ENCODE results near the gene CIC. TPM values are rescaled to one million over a fixed set of nuclear protein-coding genes. Genes with fewer than 3 reads are reported as not detected.

CIC gene
- total RNA-seq, 1 experiment from 2014 or later: 54.0 TPM

DNA sequence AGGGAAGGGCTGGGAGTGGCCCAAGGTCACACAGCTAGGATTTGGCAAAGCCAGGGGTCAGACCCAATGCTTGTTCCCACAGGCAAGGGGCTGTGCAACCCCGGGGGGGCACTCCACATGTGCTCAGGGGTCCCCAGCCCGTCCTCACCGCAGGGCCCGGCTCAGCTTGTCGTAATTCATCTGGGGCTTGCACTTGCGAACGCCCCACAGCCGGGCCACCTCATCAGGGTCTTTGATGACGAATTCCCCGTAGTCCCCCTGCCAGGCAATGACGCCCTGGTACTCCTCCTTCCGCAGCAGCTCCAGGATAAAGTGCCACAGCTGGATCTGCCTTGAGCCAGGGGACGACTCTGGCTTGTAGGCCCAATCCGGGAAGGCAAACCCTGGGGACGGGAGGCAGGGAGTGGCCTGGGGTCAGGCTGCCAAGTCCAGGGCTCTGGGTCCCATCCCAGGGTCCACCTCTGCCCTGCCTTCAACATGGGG, 18.8 kb upstream of the CIC start:
- H3K27ac Mint-ChIP-seq: no peak overlapping the region
- peak overlapping the region in 1 of 2 experiments; percentile 39; a peak in 1 of 5 replicates for H3K4me3 Mint-ChIP-seq
- Histone ChIP-seq H3K23ac (ENCODE audit: insufficient read length, low read depth, low read length) (no peak overlapping the region), H4K20me1 (ENCODE audit: control insufficient read depth, insufficient read depth, insufficient read length) (no peaks in the 10 kb centered on the region), H3K14ac (ENCODE audit: insufficient read depth, low read length) (no peak overlapping the region), H2AFZ (ENCODE audit: low read length) (no peak overlapping the region), H2BK5ac (ENCODE audit: insufficient read length, low read length) (no peak overlapping the region), H4K8ac (replicated peaks; ENCODE audit: insufficient read length, low read depth, low read length) (no peak overlapping the region), H3T11ph (ENCODE audit: low read length) (no peak overlapping the region), H3K56ac (ENCODE audit: insufficient read length, low read depth, low read length) (no peak overlapping the region), H3K23me2 (ENCODE audit: insufficient read length, low read depth, low read length, poor library complexity, severe bottlenecking) (peaks cover 6% of the 10 kb centered on the region), H3K18ac (ENCODE audit: insufficient read length, low read depth, low read length) (no peak overlapping the region), H3K79me1 (ENCODE audit: insufficient read depth, low read depth, low read length, poor library complexity, severe bottlenecking) (no peaks in the 10 kb centered on the region), H4K91ac (ENCODE audit: insufficient read length, low read depth, low read length) (no peak overlapping the region), H3K9me3 (ENCODE audit: control insufficient read depth, low read depth, low read length) (no peaks in the 10 kb centered on the region), H3K4ac (ENCODE audit: low read depth, low read length) (no peak overlapping the region), H3K4me2 (ENCODE audit: insufficient read depth, insufficient read length, low read length) (no peak overlapping the region), H4K5ac (ENCODE audit: insufficient read length, low read depth, low read length) (no peak overlapping the region), H3K9ac (ENCODE audit: extremely low read depth, insufficient read length, low read length) (no peak overlapping the region), H2BK120ac (ENCODE audit: low read depth, low read length, poor library complexity, severe bottlenecking) (no peak overlapping the region), H3K4me1 (ENCODE audit: insufficient read depth, low read length) (peaks cover 6% of the 10 kb centered on the region; the same call in 1 of the 2 replicates), H3K27ac (ENCODE audit: insufficient read length, low read depth, low read length) (no peak overlapping the region), H2BK15ac (ENCODE audit: low read depth, low read length) (no peak overlapping the region), H2BK12ac (ENCODE audit: insufficient read length, low read depth, low read length) (no peak overlapping the region), H2AK5ac (ENCODE audit: insufficient read length, low read length) (no peak overlapping the region), H2BK20ac (ENCODE audit: low read depth, low read length, poor library complexity, severe bottlenecking) (no peak overlapping the region), H3K79me2 (ENCODE audit: insufficient read depth, low read length) (peaks cover 5% of the 10 kb centered on the region; the same call in 1 of the 2 replicates), H3K27me3 (ENCODE audit: insufficient read depth, low read length) (no peaks in the 10 kb centered on the region)
- H3K36me3 Mint-ChIP-seq (ENCODE audit: insufficient read depth in 1 of 3, low read depth in 3 of 3): peaks cover 5 to 28% (median 18%) of the 10 kb centered on the region in 3 experiments; a peak in 6 of 7 replicates
- no peaks in the 10 kb centered on the region; the same call in 1 of the 2 replicates for H3K27me3 Mint-ChIP-seq (ENCODE audit: low read depth)
- no CpG with 5 or more reads among the region's 15 CpGs for WGBS (ENCODE audit: extremely low coverage, insufficient read length, low lambda C conversion rate)
- TF ChIP-seq, protein P1, sequence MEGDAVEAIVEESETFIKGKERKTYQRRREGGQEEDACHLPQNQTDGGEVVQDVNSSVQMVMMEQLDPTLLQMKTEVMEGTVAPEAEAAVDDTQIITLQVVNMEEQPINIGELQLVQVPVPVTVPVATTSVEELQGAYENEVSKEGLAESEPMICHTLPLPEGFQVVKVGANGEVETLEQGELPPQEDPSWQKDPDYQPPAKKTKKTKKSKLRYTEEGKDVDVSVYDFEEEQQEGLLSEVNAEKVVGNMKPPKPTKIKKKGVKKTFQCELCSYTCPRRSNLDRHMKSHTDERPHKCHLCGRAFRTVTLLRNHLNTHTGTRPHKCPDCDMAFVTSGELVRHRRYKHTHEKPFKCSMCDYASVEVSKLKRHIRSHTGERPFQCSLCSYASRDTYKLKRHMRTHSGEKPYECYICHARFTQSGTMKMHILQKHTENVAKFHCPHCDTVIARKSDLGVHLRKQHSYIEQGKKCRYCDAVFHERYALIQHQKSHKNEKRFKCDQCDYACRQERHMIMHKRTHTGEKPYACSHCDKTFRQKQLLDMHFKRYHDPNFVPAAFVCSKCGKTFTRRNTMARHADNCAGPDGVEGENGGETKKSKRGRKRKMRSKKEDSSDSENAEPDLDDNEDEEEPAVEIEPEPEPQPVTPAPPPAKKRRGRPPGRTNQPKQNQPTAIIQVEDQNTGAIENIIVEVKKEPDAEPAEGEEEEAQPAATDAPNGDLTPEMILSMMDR (conservative IDR thresholded peaks at IDR 0.05): no peak
- no peak for DNase-seq
- H3K9me3 Mint-ChIP-seq: no peaks in the 10 kb centered on the region
- peaks cover 29 to 43% of the 10 kb centered on the region in 2 experiments for H3K4me1 Mint-ChIP-seq
